Measurements from ENCODE around the gene EXOC6.

- TF ChIP-seq CTCF (conservative IDR thresholded peaks at IDR 0.05) (no peak), EZH2 (IDR thresholded peaks at IDR 0.05; ENCODE audit: low read depth) (no peak)
Observed at GRCh38 chr10:93062514-93063143, 214.3 kb downstream of the EXOC6 start.

Data from PC-9 (cell line).